PC-9 (cell line): Measurements from ENCODE around the gene ADAM23.

Experiments
- EZH2 ChIP-seq: fragments of 200-600 bp; sonication (generic); IDR thresholded peaks from 2 replicates; pipeline ENCODE4 v1.8.0; 2017; ENCODE audit warnings: antibody characterized with exemption, low read depth
- TF ChIP-seq, protein P1 (sequence below): fragments of 200-600 bp; sonication (generic); conservative IDR thresholded peaks from 2 replicates; pipeline ENCODE4 v1.6.1; 2017; ENCODE audit warnings: mixed run types, antibody characterized with exemption, mild to moderate bottlenecking, moderate library complexity

DNA sequence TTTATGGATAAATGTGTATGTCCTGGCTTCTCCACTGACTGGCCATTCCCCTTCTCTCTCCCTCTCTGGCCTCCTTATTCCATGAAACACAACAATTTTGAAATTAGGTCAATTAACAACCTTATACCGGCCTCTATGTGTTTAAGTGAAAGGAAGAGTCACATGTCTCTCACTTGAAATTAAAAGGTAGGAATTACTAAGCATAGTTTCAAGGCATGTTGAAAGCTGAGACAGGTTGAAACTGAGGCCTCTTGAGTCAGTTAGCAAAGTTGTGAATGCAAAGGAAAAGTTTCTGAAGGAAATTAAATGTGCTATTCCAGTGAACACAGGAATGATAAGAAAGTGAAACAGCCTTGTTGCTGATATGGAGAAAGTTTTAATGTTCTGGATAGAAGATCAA lies 69.7 kb downstream of the ADAM23 start:
- TF ChIP-seq, protein P1, sequence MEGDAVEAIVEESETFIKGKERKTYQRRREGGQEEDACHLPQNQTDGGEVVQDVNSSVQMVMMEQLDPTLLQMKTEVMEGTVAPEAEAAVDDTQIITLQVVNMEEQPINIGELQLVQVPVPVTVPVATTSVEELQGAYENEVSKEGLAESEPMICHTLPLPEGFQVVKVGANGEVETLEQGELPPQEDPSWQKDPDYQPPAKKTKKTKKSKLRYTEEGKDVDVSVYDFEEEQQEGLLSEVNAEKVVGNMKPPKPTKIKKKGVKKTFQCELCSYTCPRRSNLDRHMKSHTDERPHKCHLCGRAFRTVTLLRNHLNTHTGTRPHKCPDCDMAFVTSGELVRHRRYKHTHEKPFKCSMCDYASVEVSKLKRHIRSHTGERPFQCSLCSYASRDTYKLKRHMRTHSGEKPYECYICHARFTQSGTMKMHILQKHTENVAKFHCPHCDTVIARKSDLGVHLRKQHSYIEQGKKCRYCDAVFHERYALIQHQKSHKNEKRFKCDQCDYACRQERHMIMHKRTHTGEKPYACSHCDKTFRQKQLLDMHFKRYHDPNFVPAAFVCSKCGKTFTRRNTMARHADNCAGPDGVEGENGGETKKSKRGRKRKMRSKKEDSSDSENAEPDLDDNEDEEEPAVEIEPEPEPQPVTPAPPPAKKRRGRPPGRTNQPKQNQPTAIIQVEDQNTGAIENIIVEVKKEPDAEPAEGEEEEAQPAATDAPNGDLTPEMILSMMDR: no peak
- no peak for TF ChIP-seq EZH2
